Upper lobe of left lung (tissue), 4 donors: ENCODE results near the gene DACT2.

Experiments
- CTCF ChIP-seq, 6 experiments: fragments of 450-650 bp in 4 of 6; fragments of 200-600 bp in 2 of 6; sonication (generic) in 2 of 6; IDR thresholded peaks; one replicate each; pipeline ENCODE4 v1.5.1; 2016 to 2019; ENCODE audit warnings: antibody characterized with exemption in 6 of 6
- POLR2A ChIP-seq, 4 donors: fragments of 450-650 bp; IDR thresholded peaks; one replicate each; pipeline ENCODE4 v1.5.1; 2016 to 2017; ENCODE audit warnings: antibody characterized with exemption in 4 of 4, mild to moderate bottlenecking in 2 of 4
- POLR2AphosphoS5 ChIP-seq, 2 donors: sonication (generic); formaldehyde crosslinking; IDR thresholded peaks; one replicate each; pipeline ENCODE4 v1.5.1; 2017; ENCODE audit warnings: antibody characterized with exemption in 2 of 2

GRCh38 chr6:168258795-168259194, 60.8 kb downstream of the DACT2 start:
- TF ChIP-seq CTCF (IDR thresholded peaks at IDR 0.05) (no peak), POLR2AphosphoS5 (IDR thresholded peaks at IDR 0.05) (no peak), POLR2A (IDR thresholded peaks at IDR 0.05) (no peak)
